HepG2 (cell line): ENCODE data around the gene CUEDC2. TPM values are rescaled to one million over a fixed set of nuclear protein-coding genes. Genes with fewer than 3 reads are reported as not detected.
A peak's percentile ranks its signal among the peaks of the same experiment; 100 is the strongest.

Experiments used
- ARHGAP35 ChIP-seq: sonication (generic); formaldehyde crosslinking; IDR thresholded peaks from 2 replicates; pipeline ENCODE4 v1.9.0; 2022; ENCODE audit warnings: mild to moderate bottlenecking, inconsistent platforms, moderate library complexity, missing genetic modification reagents, borderline replicate concordance
- ATF1 ChIP-seq: IDR thresholded peaks from 2 replicates; pipeline ENCODE4 v1.6.1; 2016; ENCODE audit warnings: mild to moderate bottlenecking, control low read depth
- CAMTA2 ChIP-seq: sonication (generic); formaldehyde crosslinking; IDR thresholded peaks from 2 replicates; pipeline ENCODE4 v1.4.0; 2020; ENCODE audit warnings: mild to moderate bottlenecking, missing genetic modification reagents, borderline replicate concordance
- CTCF ChIP-seq: sonication (generic); formaldehyde crosslinking; IDR thresholded peaks from 2 replicates; pipeline ENCODE4 v1.5.0; 2020; ENCODE audit warnings: mild to moderate bottlenecking, missing genetic modification reagents, moderate library complexity
- DNMT1 ChIP-seq: sonication (generic); formaldehyde crosslinking; IDR thresholded peaks from 2 replicates; pipeline ENCODE4 v1.5.1; 2020; ENCODE audit warnings: mild to moderate bottlenecking, missing genetic modification reagents
- FOXO1 ChIP-seq: sonication (generic); formaldehyde crosslinking; IDR thresholded peaks from 2 replicates; pipeline ENCODE4 v1.4.0; 2020; ENCODE audit warnings: missing genetic modification reagents
- MBD4 ChIP-seq: IDR thresholded peaks from 2 replicates; pipeline ENCODE4 v1.6.1; 2012; ENCODE audit warnings: low read length, inconsistent platforms, borderline replicate concordance
- MEIS2 ChIP-seq: sonication (generic); formaldehyde crosslinking; IDR thresholded peaks from 2 replicates; pipeline ENCODE4 v1.9.0; 2021; ENCODE audit warnings: mild to moderate bottlenecking, missing genetic modification reagents
- PAF1 ChIP-seq: IDR thresholded peaks from 2 replicates; pipeline ENCODE4 v1.6.1; 2016; ENCODE audit warnings: missing genetic modification reagents, missing compliant biosample characterization
- RARA ChIP-seq: IDR thresholded peaks from 2 replicates; pipeline ENCODE4 v1.6.1; 2016; ENCODE audit warnings: missing genetic modification reagents, missing compliant biosample characterization
- TCF12 ChIP-seq, 2 experiments: fragments of 450-650 bp in 1 of 2; sonication (generic) in 1 of 2; formaldehyde crosslinking in 1 of 2; IDR thresholded peaks; 2 replicates each; pipeline versions ENCODE4 v1.6.1 to v1.8.0; 2017 to 2022; ENCODE audit warnings: antibody characterized with exemption in 1 of 2, mild to moderate bottlenecking in 1 of 2, missing genetic modification reagents in 1 of 2, moderate library complexity in 1 of 2
- ZNF274 ChIP-seq: sonication (generic); formaldehyde crosslinking; IDR thresholded peaks from 2 replicates; pipeline ENCODE4 v1.5.1; 2020; ENCODE audit warnings: mild to moderate bottlenecking, missing genetic modification reagents
- ZNF331 ChIP-seq: sonication (generic); formaldehyde crosslinking; IDR thresholded peaks from 2 replicates; pipeline ENCODE4 v1.4.0; 2020; ENCODE audit warnings: missing genetic modification reagents
- ZNF639 ChIP-seq: conservative IDR thresholded peaks from 2 replicates; pipeline ENCODE4 v1.6.1; 2018; ENCODE audit warnings: missing genetic modification reagents
- polyA plus RNA-seq, 8 experiments: library from polyadenylated mRNA; depleted of rRNA in 3 of 8; stranded (reverse) in 7 of 8; unstranded in 1 of 8; fragments of >200 nt; fragmentation: Illumina TruSeq in 4 of 8; extraction: Trizol in 4 of 8; gene quantifications; 2 replicates each; pipeline versions ENCODE4 v1.2.1 to v1.2.3, GENCODE V29; 2011 to 2016; ENCODE audit warnings: low read depth in 4 of 8, missing spikeins in 1 of 8, mixed read lengths in 1 of 8; ENCODE audit not compliant: insufficient read depth in 1 of 8
- total RNA-seq, 5 experiments: library from RNA; depleted of rRNA; stranded (reverse); fragments of >200 nt; fragmentation: Illumina TruSeq; extraction: Trizol; gene quantifications; 2 replicates each; pipeline ENCODE4 v1.2.3, GENCODE V29; 2016; ENCODE audit warnings: low read depth in 1 of 5
- TF ChIP-seq, protein P1 (sequence below): sonication (generic); formaldehyde crosslinking; IDR thresholded peaks from 2 replicates; pipeline ENCODE4 v1.8.1; 2022; ENCODE audit warnings: low read depth, mild to moderate bottlenecking, missing genetic modification reagents
- TF ChIP-seq, protein P2 (sequence below): sonication (generic); formaldehyde crosslinking; IDR thresholded peaks from 2 replicates; pipeline ENCODE4 v1.4.0; 2020; ENCODE audit warnings: mild to moderate bottlenecking, missing genetic modification reagents
- TF ChIP-seq, protein P3 (sequence below): sonication (generic); formaldehyde crosslinking; IDR thresholded peaks from 2 replicates; pipeline ENCODE4 v1.4.0; 2020; ENCODE audit warnings: low read depth, mild to moderate bottlenecking, missing genetic modification reagents
- TF ChIP-seq, protein P4 (sequence below): sonication (generic); formaldehyde crosslinking; IDR thresholded peaks from 2 replicates; pipeline ENCODE4 v1.8.0; 2022; ENCODE audit warnings: missing genetic modification reagents, mild to moderate bottlenecking, borderline replicate concordance

The CUEDC2 gene
- total and polyA plus RNA-seq, 2 of the 13 experiments (the other 11 are each of a cell fraction or from before 2014, with no cell fraction given): 13.1 to 18.4 TPM

- TF ChIP-seq, protein P1, sequence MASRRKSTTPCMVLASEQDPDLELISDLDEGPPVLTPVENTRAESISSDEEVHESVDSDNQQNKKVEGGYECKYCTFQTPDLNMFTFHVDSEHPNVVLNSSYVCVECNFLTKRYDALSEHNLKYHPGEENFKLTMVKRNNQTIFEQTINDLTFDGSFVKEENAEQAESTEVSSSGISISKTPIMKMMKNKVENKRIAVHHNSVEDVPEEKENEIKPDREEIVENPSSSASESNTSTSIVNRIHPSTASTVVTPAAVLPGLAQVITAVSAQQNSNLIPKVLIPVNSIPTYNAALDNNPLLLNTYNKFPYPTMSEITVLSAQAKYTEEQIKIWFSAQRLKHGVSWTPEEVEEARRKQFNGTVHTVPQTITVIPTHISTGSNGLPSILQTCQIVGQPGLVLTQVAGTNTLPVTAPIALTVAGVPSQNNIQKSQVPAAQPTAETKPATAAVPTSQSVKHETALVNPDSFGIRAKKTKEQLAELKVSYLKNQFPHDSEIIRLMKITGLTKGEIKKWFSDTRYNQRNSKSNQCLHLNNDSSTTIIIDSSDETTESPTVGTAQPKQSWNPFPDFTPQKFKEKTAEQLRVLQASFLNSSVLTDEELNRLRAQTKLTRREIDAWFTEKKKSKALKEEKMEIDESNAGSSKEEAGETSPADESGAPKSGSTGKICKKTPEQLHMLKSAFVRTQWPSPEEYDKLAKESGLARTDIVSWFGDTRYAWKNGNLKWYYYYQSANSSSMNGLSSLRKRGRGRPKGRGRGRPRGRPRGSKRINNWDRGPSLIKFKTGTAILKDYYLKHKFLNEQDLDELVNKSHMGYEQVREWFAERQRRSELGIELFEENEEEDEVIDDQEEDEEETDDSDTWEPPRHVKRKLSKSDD (CRISPR knock-in tag): no peak; the same call in 1 of the 2 replicates
- TF ChIP-seq CAMTA2 (CRISPR knock-in tag) (no peak), DNMT1 (CRISPR knock-in tag) (no peak), PAF1 (CRISPR knock-in tag) (no peak), ARHGAP35 (CRISPR knock-in tag) (no peak; the same call in 1 of the 2 replicates), ZNF331 (CRISPR knock-in tag) (no peak), FOXO1 (CRISPR knock-in tag) (no peak), MBD4 (no peak), ZNF639 (0 out of 2 replicates have a peak, but pooled peaks have one; percentile 26), TCF12 (IDR thresholded peaks at IDR 0.05) (no peak), TCF12 (CRISPR knock-in tag; IDR thresholded peaks at IDR 0.05) (no peak; the same call in 1 of the 2 replicates), ZNF274 (CRISPR knock-in tag) (peak; percentile 32; the same call in 1 of the 2 replicates), MEIS2 (peak; percentile 74; the same call in 1 of the 2 replicates), RARA (no peak), CTCF (CRISPR knock-in tag) (peak; percentile 91), ATF1 (CRISPR knock-in tag) (peak; percentile 98)
- TF ChIP-seq, protein P2, sequence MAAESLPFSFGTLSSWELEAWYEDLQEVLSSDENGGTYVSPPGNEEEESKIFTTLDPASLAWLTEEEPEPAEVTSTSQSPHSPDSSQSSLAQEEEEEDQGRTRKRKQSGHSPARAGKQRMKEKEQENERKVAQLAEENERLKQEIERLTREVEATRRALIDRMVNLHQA: no peak
- TF ChIP-seq, protein P3, sequence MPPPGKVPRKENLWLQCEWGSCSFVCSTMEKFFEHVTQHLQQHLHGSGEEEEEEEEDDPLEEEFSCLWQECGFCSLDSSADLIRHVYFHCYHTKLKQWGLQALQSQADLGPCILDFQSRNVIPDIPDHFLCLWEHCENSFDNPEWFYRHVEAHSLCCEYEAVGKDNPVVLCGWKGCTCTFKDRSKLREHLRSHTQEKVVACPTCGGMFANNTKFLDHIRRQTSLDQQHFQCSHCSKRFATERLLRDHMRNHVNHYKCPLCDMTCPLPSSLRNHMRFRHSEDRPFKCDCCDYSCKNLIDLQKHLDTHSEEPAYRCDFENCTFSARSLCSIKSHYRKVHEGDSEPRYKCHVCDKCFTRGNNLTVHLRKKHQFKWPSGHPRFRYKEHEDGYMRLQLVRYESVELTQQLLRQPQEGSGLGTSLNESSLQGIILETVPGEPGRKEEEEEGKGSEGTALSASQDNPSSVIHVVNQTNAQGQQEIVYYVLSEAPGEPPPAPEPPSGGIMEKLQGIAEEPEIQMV (CRISPR knock-in tag): 0 out of 2 replicates have a peak, but pooled peaks have one; percentile 17
- TF ChIP-seq, protein P4, sequence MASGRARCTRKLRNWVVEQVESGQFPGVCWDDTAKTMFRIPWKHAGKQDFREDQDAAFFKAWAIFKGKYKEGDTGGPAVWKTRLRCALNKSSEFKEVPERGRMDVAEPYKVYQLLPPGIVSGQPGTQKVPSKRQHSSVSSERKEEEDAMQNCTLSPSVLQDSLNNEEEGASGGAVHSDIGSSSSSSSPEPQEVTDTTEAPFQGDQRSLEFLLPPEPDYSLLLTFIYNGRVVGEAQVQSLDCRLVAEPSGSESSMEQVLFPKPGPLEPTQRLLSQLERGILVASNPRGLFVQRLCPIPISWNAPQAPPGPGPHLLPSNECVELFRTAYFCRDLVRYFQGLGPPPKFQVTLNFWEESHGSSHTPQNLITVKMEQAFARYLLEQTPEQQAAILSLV: no peak
Measured at GRCh38 chr10:102394079-102394800, 38.1 kb downstream of the CUEDC2 start (continued).
